H9 (cell line): ENCODE measurements around the gene ST7L. TPM values are rescaled to one million over a fixed set of nuclear protein-coding genes. Genes with fewer than 3 reads are reported as not detected.
"Not testable (repeated sequence)": the region's sequence is repeated elsewhere in the genome, so short reads cannot be mapped to it uniquely, and the experiment has no call there.

Source experiments
- DNase-seq: peaks from one replicate; pipeline ENCODE4 v3.0.0-alpha.2; 2017
- H2AFZ ChIP-seq: one replicate; pipeline ENCODE4 v1.6.1; 2013; ENCODE audit warnings: mild to moderate bottlenecking, low read length, control low read depth, moderate library complexity
- H2AK5ac ChIP-seq: 2 replicates; pipeline ENCODE4 v1.6.1; 2013; ENCODE audit warnings: low read length, control low read depth, mixed read lengths; ENCODE audit not compliant: insufficient read length
- H2BK120ac ChIP-seq: one replicate; pipeline ENCODE4 v1.6.1; 2013; ENCODE audit warnings: low read depth, mild to moderate bottlenecking, low read length, control low read depth, inconsistent platforms; ENCODE audit not compliant: poor library complexity, severe bottlenecking
- H2BK12ac ChIP-seq: 2 replicates; pipeline ENCODE4 v1.6.1; 2013; ENCODE audit warnings: low read length, control low read depth, mixed read lengths, low read depth; ENCODE audit not compliant: insufficient read length
- H2BK15ac ChIP-seq: 2 replicates; pipeline ENCODE4 v1.6.1; 2013; ENCODE audit warnings: low read depth, low read length, control low read depth
- H2BK20ac ChIP-seq: one replicate; pipeline ENCODE4 v1.6.1; 2013; ENCODE audit warnings: low read depth, mild to moderate bottlenecking, low read length, control low read depth, inconsistent platforms; ENCODE audit not compliant: poor library complexity, severe bottlenecking
- H2BK5ac ChIP-seq: 2 replicates; pipeline ENCODE4 v1.6.1; 2013; ENCODE audit warnings: low read length, control low read depth, mixed read lengths; ENCODE audit not compliant: insufficient read length
- H3K14ac ChIP-seq: 2 replicates; pipeline ENCODE4 v1.6.1; 2013; ENCODE audit warnings: low read length, control low read depth; ENCODE audit not compliant: insufficient read depth
- H3K18ac ChIP-seq: 2 replicates; pipeline ENCODE4 v1.6.1; 2013; ENCODE audit warnings: low read depth, mild to moderate bottlenecking, mixed read lengths, low read length, control low read depth; ENCODE audit not compliant: insufficient read length
- H3K23ac ChIP-seq: 2 replicates; pipeline ENCODE4 v1.6.1; 2013; ENCODE audit warnings: low read length, control low read depth, mixed read lengths, low read depth; ENCODE audit not compliant: insufficient read length
- H3K23me2 ChIP-seq: 2 replicates; pipeline ENCODE4 v1.6.1; 2013; ENCODE audit warnings: low read depth, mild to moderate bottlenecking, mixed read lengths, low read length, control low read depth; ENCODE audit not compliant: insufficient read length, poor library complexity, severe bottlenecking
- H3K27ac ChIP-seq: 2 replicates; pipeline ENCODE4 v1.5.1; 2013; ENCODE audit warnings: low read length, control low read depth, mixed read lengths, low read depth; ENCODE audit not compliant: insufficient read length
- H3K27me3 ChIP-seq: 2 replicates; pipeline ENCODE4 v1.6.1; 2013; ENCODE audit warnings: low read length, control low read depth, inconsistent platforms; ENCODE audit not compliant: insufficient read depth
- H3K4ac ChIP-seq: 2 replicates; pipeline ENCODE4 v1.6.1; 2013; ENCODE audit warnings: low read depth, mild to moderate bottlenecking, control low read depth, inconsistent platforms, low read length, moderate library complexity
- H3K4me1 ChIP-seq: 2 replicates; pipeline ENCODE4 v1.6.1; 2013; ENCODE audit warnings: low read length, control low read depth, inconsistent platforms; ENCODE audit not compliant: insufficient read depth
- H3K4me2 ChIP-seq: 2 replicates; pipeline ENCODE4 v1.6.1; 2013; ENCODE audit warnings: low read length, control low read depth, mixed read lengths; ENCODE audit not compliant: insufficient read length, insufficient read depth
- H3K56ac ChIP-seq: 2 replicates; pipeline ENCODE4 v1.6.1; 2013; ENCODE audit warnings: low read depth, mild to moderate bottlenecking, mixed read lengths, low read length, control low read depth; ENCODE audit not compliant: insufficient read length
- H3K79me1 ChIP-seq: 2 replicates; pipeline ENCODE4 v1.6.1; 2013; ENCODE audit warnings: low read depth, mild to moderate bottlenecking, moderate library complexity, low read length, control low read depth, inconsistent platforms; ENCODE audit not compliant: insufficient read depth, poor library complexity, severe bottlenecking
- H3K79me2 ChIP-seq: 2 replicates; pipeline ENCODE4 v1.6.1; 2013; ENCODE audit warnings: low read length, control low read depth, inconsistent platforms; ENCODE audit not compliant: insufficient read depth
- H3K9ac ChIP-seq: 2 replicates; pipeline ENCODE4 v1.6.1; 2013; ENCODE audit warnings: low read length, control low read depth, mixed read lengths; ENCODE audit not compliant: insufficient read length; ENCODE audit errors: extremely low read depth
- H3K9me3 ChIP-seq: one replicate; pipeline ENCODE4 v1.6.1; 2013; ENCODE audit warnings: low read depth, low read length, inconsistent platforms; ENCODE audit not compliant: control insufficient read depth
- H3T11ph ChIP-seq: one replicate; pipeline ENCODE4 v1.6.1; 2013; ENCODE audit warnings: mild to moderate bottlenecking, low read length, control low read depth, inconsistent platforms
- H4K20me1 ChIP-seq: one replicate; pipeline ENCODE4 v1.6.1; 2013; ENCODE audit not compliant: control insufficient read depth, insufficient read length, insufficient read depth
- H4K5ac ChIP-seq: 2 replicates; pipeline ENCODE4 v1.6.1; 2013; ENCODE audit warnings: low read depth, mild to moderate bottlenecking, mixed read lengths, low read length, control low read depth; ENCODE audit not compliant: insufficient read length
- H4K8ac ChIP-seq: replicated peaks from 2 replicates; pipeline ENCODE4 v1.6.1; 2013; ENCODE audit warnings: low read length, control low read depth, mixed read lengths, low read depth; ENCODE audit not compliant: insufficient read length
- H4K91ac ChIP-seq: 2 replicates; pipeline ENCODE4 v1.6.1; 2013; ENCODE audit warnings: low read depth, mild to moderate bottlenecking, moderate library complexity, mixed read lengths, low read length, control low read depth; ENCODE audit not compliant: insufficient read length
- H3K27ac Mint-ChIP-seq, 3 experiments: 2 replicates in 2 of 3; 3 replicates in 1 of 3; pipeline ENCODE4 v1.8.0; 2020 to 2021; ENCODE audit warnings: mixed read lengths in 3 of 3, mild to moderate bottlenecking in 1 of 3, moderate library complexity in 1 of 3
- H3K27me3 Mint-ChIP-seq: 2 replicates; pipeline ENCODE4 v1.8.0; 2021; ENCODE audit warnings: low read depth, mild to moderate bottlenecking, moderate library complexity, mixed read lengths
- H3K36me3 Mint-ChIP-seq, 3 experiments: 2 replicates in 2 of 3; 3 replicates in 1 of 3; pipeline ENCODE4 v1.8.0; 2020 to 2021; ENCODE audit warnings: low read depth in 3 of 3, mixed read lengths in 3 of 3; ENCODE audit not compliant: insufficient read depth in 1 of 3
- H3K4me1 Mint-ChIP-seq, 2 experiments: 2 replicates each; pipeline ENCODE4 v1.8.0; 2020; ENCODE audit warnings: mixed read lengths in 2 of 2
- H3K4me3 Mint-ChIP-seq, 2 experiments: 2 replicates in 1 of 2; 3 replicates in 1 of 2; pipeline ENCODE4 v1.8.0; 2020 to 2021; ENCODE audit warnings: mild to moderate bottlenecking in 2 of 2, mixed read lengths in 2 of 2, moderate library complexity in 1 of 2
- H3K9me3 Mint-ChIP-seq, 2 experiments: 2 replicates in 1 of 2; 3 replicates in 1 of 2; pipeline ENCODE4 v1.8.0; 2020; ENCODE audit warnings: mild to moderate bottlenecking in 2 of 2, mixed read lengths in 2 of 2, moderate library complexity in 1 of 2
- CTCF ChIP-seq: fragments of 200-600 bp; sonication (generic); conservative IDR thresholded peaks from 3 replicates; pipeline ENCODE4 v1.8.0; 2021; ENCODE audit warnings: antibody characterized with exemption, mild to moderate bottlenecking
- WGBS: extraction: QIAGEN DNeasy Blood & Tissue Kit; methylation state at CpG from one replicate; pipeline ENCODE4 v1.1.7; 2013; ENCODE audit warnings: missing lambda C conversion rate, low lambda C conversion rate, mixed read lengths; ENCODE audit not compliant: insufficient read length; ENCODE audit errors: extremely low coverage; 5-methylcytosine and 5-hydroxymethylcytosine counted together
- total RNA-seq: library from RNA; stranded (reverse); gene quantifications from 2 replicates; pipeline ENCODE4 v1.2.1, GENCODE V29; 2021

Gene ST7L
- total RNA-seq, 1 experiment from 2014 or later, result 16.0 TPM

- Mint-ChIP-seq H3K27me3 (peaks cover 10% of the 10 kb centered on the region; the same call in 1 of the 2 replicates), H3K4me1 (peaks cover 0 to 3% of the 10 kb centered on the region in 2 experiments; a peak in 1 of 4 replicates), H3K36me3 (no peaks in the 10 kb centered on the region), H3K9me3 (no peaks in the 10 kb centered on the region), H3K4me3 (no peak overlapping the region), H3K27ac (no peak overlapping the region)
- Histone ChIP-seq H3K79me1 (no peaks in the 10 kb centered on the region), H2BK12ac (no peak overlapping the region), H4K91ac (no peak overlapping the region), H3K23ac (no peak overlapping the region), H3K14ac (no peak overlapping the region), H3K27me3 (no peaks in the 10 kb centered on the region), H3T11ph (no peak overlapping the region), H3K4me1 (no peaks in the 10 kb centered on the region), H2BK15ac (no peak overlapping the region), H4K20me1 (no peaks in the 10 kb centered on the region), H2BK120ac (no peak overlapping the region), H4K8ac (no peak overlapping the region), H2AK5ac (no peak overlapping the region), H3K27ac (no peak overlapping the region), H3K4me2 (no peak overlapping the region), H3K23me2 (no peaks in the 10 kb centered on the region), H4K5ac (no peak overlapping the region), H2BK5ac (no peak overlapping the region), H3K79me2 (no peaks in the 10 kb centered on the region), H3K18ac (no peak overlapping the region), H3K9me3 (no peaks in the 10 kb centered on the region), H3K4ac (no peak overlapping the region), H2BK20ac (no peak overlapping the region), H3K9ac (no peak overlapping the region), H2AFZ (no peak overlapping the region), H3K56ac (no peak overlapping the region)
- TF ChIP-seq CTCF, result no peak
- no peak for DNase-seq
- no CpG with 5 or more reads among the region's 5 CpGs for WGBS
These were observed 130.8 kb downstream of the ST7L start for GRCh38 chr1:112488141-112488540.

GRCh38 chr1:112487686-112488085, 131.3 kb downstream of the ST7L start:
- not testable (repeated sequence) for H3K27me3 ChIP-seq, H3K27ac Mint-ChIP-seq, H3K4me1 ChIP-seq, H2BK20ac ChIP-seq, H3K4me3 Mint-ChIP-seq, H3K36me3 Mint-ChIP-seq, H2BK12ac ChIP-seq, H3K79me1 ChIP-seq, H2BK15ac ChIP-seq, H3K23me2 ChIP-seq, H3K9me3 Mint-ChIP-seq, H3K27ac ChIP-seq, H3K9me3 ChIP-seq, H2AK5ac ChIP-seq, H4K5ac ChIP-seq, H2BK5ac ChIP-seq, H4K91ac ChIP-seq, H4K20me1 ChIP-seq, H3K27me3 Mint-ChIP-seq, H4K8ac ChIP-seq, H3K4me2 ChIP-seq, H3K79me2 ChIP-seq, H2BK120ac ChIP-seq, H3T11ph ChIP-seq, H2AFZ ChIP-seq, H3K14ac ChIP-seq, H3K4me1 Mint-ChIP-seq, DNase-seq, H3K18ac ChIP-seq, H3K56ac ChIP-seq, H3K9ac ChIP-seq, H3K4ac ChIP-seq, H3K23ac ChIP-seq
- no CpG with 5 or more reads among the region's 6 CpGs for WGBS
